OCI-LY7 (cell line): ENCODE measurements around the gene ZNF831.

Source experiments
- CTCF ChIP-seq: fragments of 200-600 bp; sonication (generic); conservative IDR thresholded peaks from 2 replicates; pipeline ENCODE4 v1.5.1; 2014; ENCODE audit warnings: mild to moderate bottlenecking, antibody characterized with exemption, low read length, moderate library complexity, mixed read lengths
- EZH2phosphoT487 ChIP-seq: fragments of 200-600 bp; sonication (generic); IDR thresholded peaks from 2 replicates; pipeline ENCODE4 v1.6.1; 2018; ENCODE audit warnings: low read depth, borderline replicate concordance, mild to moderate bottlenecking, mixed run types, antibody characterized with exemption, low read length, moderate library complexity, mixed read lengths

- TF ChIP-seq EZH2phosphoT487 (no peak), CTCF (no peak)
These were observed 53.6 kb downstream of the ZNF831 start for GRCh38 chr20:59217173-59217572.
